Measurements from ENCODE around the gene ARID4B.
A peak's percentile ranks its signal among the peaks of the same experiment; 100 is the strongest.

The ARID4B gene

DNA sequence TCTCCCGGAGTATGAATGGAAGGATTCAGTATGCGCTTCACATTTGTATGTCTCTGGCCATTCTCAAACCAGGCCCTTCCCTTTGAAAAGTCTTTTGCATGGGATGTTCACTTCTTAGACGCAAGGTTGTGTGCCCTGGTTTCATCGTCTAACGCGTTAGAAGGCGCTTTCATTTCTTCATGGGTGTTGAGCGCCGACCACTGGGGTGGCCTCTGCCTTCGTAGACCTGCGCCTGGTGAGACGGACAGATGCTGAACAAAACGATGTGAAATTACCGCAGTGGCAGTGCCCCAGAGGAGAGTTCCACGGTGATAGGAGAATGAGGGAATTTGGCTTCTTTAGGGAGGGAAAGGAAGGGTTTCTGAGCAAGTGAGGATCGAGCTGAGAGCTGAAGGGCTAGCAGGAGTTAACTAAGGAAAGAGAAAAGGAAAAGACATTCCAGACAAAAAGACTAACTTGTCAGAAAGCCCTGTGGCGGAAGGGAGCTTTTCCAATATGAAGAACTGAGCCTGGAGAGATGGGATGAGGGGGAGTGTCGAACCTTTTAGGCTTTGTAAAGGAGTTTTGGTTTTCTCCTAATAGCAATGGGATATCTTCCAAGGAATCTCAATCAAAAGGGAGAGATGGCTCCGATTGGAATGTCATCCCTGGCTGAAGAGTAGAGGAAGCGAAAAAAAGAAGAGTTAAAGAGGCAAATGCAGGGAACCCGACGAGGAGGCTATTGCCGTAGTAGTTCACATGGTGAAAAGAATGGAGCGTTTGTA, 1.3 kb upstream of the ARID4B start (continued):
- TF ChIP-seq, protein P1, sequence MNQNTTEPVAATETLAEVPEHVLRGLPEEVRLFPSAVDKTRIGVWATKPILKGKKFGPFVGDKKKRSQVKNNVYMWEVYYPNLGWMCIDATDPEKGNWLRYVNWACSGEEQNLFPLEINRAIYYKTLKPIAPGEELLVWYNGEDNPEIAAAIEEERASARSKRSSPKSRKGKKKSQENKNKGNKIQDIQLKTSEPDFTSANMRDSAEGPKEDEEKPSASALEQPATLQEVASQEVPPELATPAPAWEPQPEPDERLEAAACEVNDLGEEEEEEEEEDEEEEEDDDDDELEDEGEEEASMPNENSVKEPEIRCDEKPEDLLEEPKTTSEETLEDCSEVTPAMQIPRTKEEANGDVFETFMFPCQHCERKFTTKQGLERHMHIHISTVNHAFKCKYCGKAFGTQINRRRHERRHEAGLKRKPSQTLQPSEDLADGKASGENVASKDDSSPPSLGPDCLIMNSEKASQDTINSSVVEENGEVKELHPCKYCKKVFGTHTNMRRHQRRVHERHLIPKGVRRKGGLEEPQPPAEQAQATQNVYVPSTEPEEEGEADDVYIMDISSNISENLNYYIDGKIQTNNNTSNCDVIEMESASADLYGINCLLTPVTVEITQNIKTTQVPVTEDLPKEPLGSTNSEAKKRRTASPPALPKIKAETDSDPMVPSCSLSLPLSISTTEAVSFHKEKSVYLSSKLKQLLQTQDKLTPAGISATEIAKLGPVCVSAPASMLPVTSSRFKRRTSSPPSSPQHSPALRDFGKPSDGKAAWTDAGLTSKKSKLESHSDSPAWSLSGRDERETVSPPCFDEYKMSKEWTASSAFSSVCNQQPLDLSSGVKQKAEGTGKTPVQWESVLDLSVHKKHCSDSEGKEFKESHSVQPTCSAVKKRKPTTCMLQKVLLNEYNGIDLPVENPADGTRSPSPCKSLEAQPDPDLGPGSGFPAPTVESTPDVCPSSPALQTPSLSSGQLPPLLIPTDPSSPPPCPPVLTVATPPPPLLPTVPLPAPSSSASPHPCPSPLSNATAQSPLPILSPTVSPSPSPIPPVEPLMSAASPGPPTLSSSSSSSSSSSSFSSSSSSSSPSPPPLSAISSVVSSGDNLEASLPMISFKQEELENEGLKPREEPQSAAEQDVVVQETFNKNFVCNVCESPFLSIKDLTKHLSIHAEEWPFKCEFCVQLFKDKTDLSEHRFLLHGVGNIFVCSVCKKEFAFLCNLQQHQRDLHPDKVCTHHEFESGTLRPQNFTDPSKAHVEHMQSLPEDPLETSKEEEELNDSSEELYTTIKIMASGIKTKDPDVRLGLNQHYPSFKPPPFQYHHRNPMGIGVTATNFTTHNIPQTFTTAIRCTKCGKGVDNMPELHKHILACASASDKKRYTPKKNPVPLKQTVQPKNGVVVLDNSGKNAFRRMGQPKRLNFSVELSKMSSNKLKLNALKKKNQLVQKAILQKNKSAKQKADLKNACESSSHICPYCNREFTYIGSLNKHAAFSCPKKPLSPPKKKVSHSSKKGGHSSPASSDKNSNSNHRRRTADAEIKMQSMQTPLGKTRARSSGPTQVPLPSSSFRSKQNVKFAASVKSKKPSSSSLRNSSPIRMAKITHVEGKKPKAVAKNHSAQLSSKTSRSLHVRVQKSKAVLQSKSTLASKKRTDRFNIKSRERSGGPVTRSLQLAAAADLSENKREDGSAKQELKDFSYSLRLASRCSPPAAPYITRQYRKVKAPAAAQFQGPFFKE (tag by site-specific recombination; IDR thresholded peaks at IDR 0.05; ENCODE audit: borderline replicate concordance), result no peak
- TF ChIP-seq PRDM1 (tag by site-specific recombination; IDR thresholded peaks at IDR 0.05) (peak; percentile 92), ZNF707 (tag by site-specific recombination; IDR thresholded peaks at IDR 0.05) (no peak), TRIM28 (IDR thresholded peaks at IDR 0.05; ENCODE audit: borderline replicate concordance, low read length) (peak; percentile 2; the same call in 1 of the 2 replicates), ZNF138 (tag by site-specific recombination; IDR thresholded peaks at IDR 0.05; ENCODE audit: borderline replicate concordance) (no peak), KLF10 (tag by site-specific recombination; IDR thresholded peaks at IDR 0.05) (no peak), ZNF548 (tag by site-specific recombination; IDR thresholded peaks at IDR 0.05) (no peak), ZNF202 (tag by site-specific recombination; IDR thresholded peaks at IDR 0.05; ENCODE audit: borderline replicate concordance) (no peak), GFI1B (tag by site-specific recombination; IDR thresholded peaks at IDR 0.05) (no peak), ZNF600 (tag by site-specific recombination; IDR thresholded peaks at IDR 0.05) (peak; percentile 73), ZBTB17 (tag by site-specific recombination; IDR thresholded peaks at IDR 0.05) (peak; percentile 99), ZNF416 (tag by site-specific recombination; IDR thresholded peaks at IDR 0.05) (no peak), SCRT2 (tag by site-specific recombination; IDR thresholded peaks at IDR 0.05) (no peak), ZNF768 (tag by site-specific recombination; IDR thresholded peaks at IDR 0.05) (no peak), ZNF530 (tag by site-specific recombination; IDR thresholded peaks at IDR 0.05; ENCODE audit: low read depth) (no peak), ZNF791 (tag by site-specific recombination; IDR thresholded peaks at IDR 0.05) (no peak), GLI2 (tag by site-specific recombination; IDR thresholded peaks at IDR 0.05; ENCODE audit: borderline replicate concordance, low read depth) (no peak), ZNF146 (tag by site-specific recombination; IDR thresholded peaks at IDR 0.05) (no peak), ZNF184 (tag by site-specific recombination; IDR thresholded peaks at IDR 0.05) (no peak), ZBTB21 (tag by site-specific recombination; IDR thresholded peaks at IDR 0.05) (no peak), ZNF223 (tag by site-specific recombination; IDR thresholded peaks at IDR 0.05) (no peak)
- TF ChIP-seq, protein P2, sequence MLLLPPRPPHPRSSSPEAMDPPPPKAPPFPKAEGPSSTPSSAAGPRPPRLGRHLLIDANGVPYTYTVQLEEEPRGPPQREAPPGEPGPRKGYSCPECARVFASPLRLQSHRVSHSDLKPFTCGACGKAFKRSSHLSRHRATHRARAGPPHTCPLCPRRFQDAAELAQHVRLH (tag by site-specific recombination; IDR thresholded peaks at IDR 0.05), result no peak
- TF ChIP-seq, protein P3, sequence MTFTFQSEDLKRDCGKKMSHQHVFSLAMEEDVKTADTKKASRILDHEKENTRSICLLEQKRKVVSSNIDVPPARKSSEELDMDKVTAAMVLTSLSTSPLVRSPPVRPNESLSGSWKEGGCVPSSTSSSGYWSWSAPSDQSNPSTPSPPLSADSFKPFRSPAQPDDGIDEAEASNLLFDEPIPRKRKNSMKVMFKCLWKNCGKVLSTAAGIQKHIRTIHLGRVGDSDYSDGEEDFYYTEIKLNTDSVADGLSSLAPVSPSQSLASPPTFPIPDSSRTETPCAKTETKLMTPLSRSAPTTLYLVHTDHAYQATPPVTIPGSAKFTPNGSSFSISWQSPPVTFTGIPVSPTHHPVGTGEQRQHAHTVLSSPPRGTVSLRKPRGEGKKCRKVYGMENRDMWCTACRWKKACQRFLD (tag by site-specific recombination; IDR thresholded peaks at IDR 0.05), result no peak
- TF ChIP-seq, protein P4, sequence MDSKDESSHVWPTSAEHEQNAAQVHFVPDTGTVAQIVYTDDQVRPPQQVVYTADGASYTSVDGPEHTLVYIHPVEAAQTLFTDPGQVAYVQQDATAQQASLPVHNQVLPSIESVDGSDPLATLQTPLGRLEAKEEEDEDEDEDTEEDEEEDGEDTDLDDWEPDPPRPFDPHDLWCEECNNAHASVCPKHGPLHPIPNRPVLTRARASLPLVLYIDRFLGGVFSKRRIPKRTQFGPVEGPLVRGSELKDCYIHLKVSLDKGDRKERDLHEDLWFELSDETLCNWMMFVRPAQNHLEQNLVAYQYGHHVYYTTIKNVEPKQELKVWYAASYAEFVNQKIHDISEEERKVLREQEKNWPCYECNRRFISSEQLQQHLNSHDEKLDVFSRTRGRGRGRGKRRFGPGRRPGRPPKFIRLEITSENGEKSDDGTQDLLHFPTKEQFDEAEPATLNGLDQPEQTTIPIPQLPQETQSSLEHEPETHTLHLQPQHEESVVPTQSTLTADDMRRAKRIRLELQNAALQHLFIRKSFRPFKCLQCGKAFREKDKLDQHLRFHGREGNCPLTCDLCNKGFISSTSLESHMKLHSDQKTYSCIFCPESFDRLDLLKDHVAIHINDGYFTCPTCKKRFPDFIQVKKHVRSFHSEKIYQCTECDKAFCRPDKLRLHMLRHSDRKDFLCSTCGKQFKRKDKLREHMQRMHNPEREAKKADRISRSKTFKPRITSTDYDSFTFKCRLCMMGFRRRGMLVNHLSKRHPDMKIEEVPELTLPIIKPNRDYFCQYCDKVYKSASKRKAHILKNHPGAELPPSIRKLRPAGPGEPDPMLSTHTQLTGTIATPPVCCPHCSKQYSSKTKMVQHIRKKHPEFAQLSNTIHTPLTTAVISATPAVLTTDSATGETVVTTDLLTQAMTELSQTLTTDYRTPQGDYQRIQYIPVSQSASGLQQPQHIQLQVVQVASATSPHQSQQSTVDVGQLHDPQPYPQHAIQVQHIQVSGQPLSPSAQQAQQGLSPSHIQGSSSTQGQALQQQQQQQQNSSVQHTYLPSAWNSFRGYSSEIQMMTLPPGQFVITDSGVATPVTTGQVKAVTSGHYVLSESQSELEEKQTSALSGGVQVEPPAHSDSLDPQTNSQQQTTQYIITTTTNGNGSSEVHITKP (tag by site-specific recombination; IDR thresholded peaks at IDR 0.05), result no peak
- TF ChIP-seq, protein P5, sequence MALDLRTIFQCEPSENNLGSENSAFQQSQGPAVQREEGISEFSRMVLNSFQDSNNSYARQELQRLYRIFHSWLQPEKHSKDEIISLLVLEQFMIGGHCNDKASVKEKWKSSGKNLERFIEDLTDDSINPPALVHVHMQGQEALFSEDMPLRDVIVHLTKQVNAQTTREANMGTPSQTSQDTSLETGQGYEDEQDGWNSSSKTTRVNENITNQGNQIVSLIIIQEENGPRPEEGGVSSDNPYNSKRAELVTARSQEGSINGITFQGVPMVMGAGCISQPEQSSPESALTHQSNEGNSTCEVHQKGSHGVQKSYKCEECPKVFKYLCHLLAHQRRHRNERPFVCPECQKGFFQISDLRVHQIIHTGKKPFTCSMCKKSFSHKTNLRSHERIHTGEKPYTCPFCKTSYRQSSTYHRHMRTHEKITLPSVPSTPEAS (tag by site-specific recombination; IDR thresholded peaks at IDR 0.05), result no peak; the same call in 1 of the 2 replicates
